NCI-H748 (cell line): Measurements from ENCODE around the gene PTPA.

Experiments used
- DNase-seq: peaks from one replicate; lab custom pipeline; 2025; ENCODE audit not compliant: unreplicated experiment; lab: John Stamatoyannopoulos, UW

PTPA gene

GRCh38 chr9:129081388-129081904 is 29.8 kb upstream of the PTPA start:
- peak; percentile 64 for DNase-seq

- DNase-seq = no peak
These were observed 27.1 kb upstream of the PTPA start for GRCh38 chr9:129084087-129084486.

- no peak for DNase-seq
These were observed 22.0 kb upstream of the PTPA start for GRCh38 chr9:129089246-129089645.

- no peak for DNase-seq
These were observed 17.4 kb upstream of the PTPA start for GRCh38 chr9:129093602-129094386.

- DNase-seq = no peak
These were observed 16.6 kb upstream of the PTPA start for GRCh38 chr9:129094387-129095169.

GRCh38 chr9:129095170-129095667 is 16.0 kb upstream of the PTPA start:
- no peak for DNase-seq

GRCh38 chr9:129095908-129096307 is 15.3 kb upstream of the PTPA start:
- DNase-seq = no peak

GRCh38 chr9:129097671-129098306 is 13.4 kb upstream of the PTPA start:
- no peak for DNase-seq

GRCh38 chr9:129098328-129098727 is 12.9 kb upstream of the PTPA start:
- no peak for DNase-seq

- no peak for DNase-seq
These were observed 10.6 kb upstream of the PTPA start for GRCh38 chr9:129100383-129101169.

GRCh38 chr9:129101279-129101678 is 9.9 kb upstream of the PTPA start:
- no peak for DNase-seq

GRCh38 chr9:129102095-129102525 is 9.1 kb upstream of the PTPA start:
- no peak for DNase-seq

GRCh38 chr9:129102791-129103594 is 8.2 kb upstream of the PTPA start:
- DNase-seq = peak; percentile 60

GRCh38 chr9:129103595-129103965 is 7.6 kb upstream of the PTPA start:
- DNase-seq = no peak

- no peak for DNase-seq
These were observed 7.2 kb upstream of the PTPA start for GRCh38 chr9:129104051-129104450.

GRCh38 chr9:129105857-129106694 is 5.1 kb upstream of the PTPA start:
- DNase-seq = no peak

GRCh38 chr9:129107651-129108050 is 3.6 kb upstream of the PTPA start:
- DNase-seq = no peak

- no peak for DNase-seq
These were observed 3.0 kb upstream of the PTPA start for GRCh38 chr9:129108083-129108804.
